GM06990 (cell line): ENCODE results near the gene LRRTM4.

Experiments used
- DNase-seq: peaks from one replicate; pipeline ENCODE4 v3.0.0-alpha.2; 2011; ENCODE audit not compliant: insufficient read length; ENCODE audit errors: extremely low read depth
- H3K27me3 ChIP-seq: replicated peaks from 2 replicates; pipeline ENCODE4 v1.6.0; 2011; ENCODE audit warnings: low read length; ENCODE audit not compliant: control insufficient read depth, insufficient read depth
- H3K36me3 ChIP-seq: 2 replicates; pipeline ENCODE4 v1.5.1; 2011; ENCODE audit warnings: low read length; ENCODE audit not compliant: control insufficient read depth, insufficient read depth
- H3K4me3 ChIP-seq: replicated peaks from 2 replicates; pipeline ENCODE4 v1.5.1; 2011; ENCODE audit warnings: low read depth, mild to moderate bottlenecking, control low read depth, low read length
- CTCF ChIP-seq: IDR thresholded peaks from 2 replicates; pipeline ENCODE4 v1.5.1; 2011; ENCODE audit warnings: low read length, control low read depth, mild to moderate bottlenecking, inconsistent platforms; ENCODE audit not compliant: insufficient read depth, poor library complexity, severe bottlenecking

Gene LRRTM4

GRCh38 chr2:76973610-76974009 lies 548.6 kb downstream of the LRRTM4 start:
- DNase-seq: no peak
- no peaks in the 10 kb centered on the region for H3K36me3 ChIP-seq
- H3K27me3 ChIP-seq: no peaks in the 10 kb centered on the region
- TF ChIP-seq CTCF: no peak
- H3K4me3 ChIP-seq: no peak overlapping the region

GRCh38 chr2:76965772-76966171 lies 556.4 kb downstream of the LRRTM4 start:
- no peak for TF ChIP-seq CTCF
- H3K36me3 ChIP-seq: no peaks in the 10 kb centered on the region
- H3K4me3 ChIP-seq: no peak overlapping the region
- no peak for DNase-seq
- no peaks in the 10 kb centered on the region for H3K27me3 ChIP-seq

- no peaks in the 10 kb centered on the region for H3K27me3 ChIP-seq
- DNase-seq: no peak
- TF ChIP-seq CTCF: no peak
- H3K36me3 ChIP-seq: no peaks in the 10 kb centered on the region
- H3K4me3 ChIP-seq: no peak overlapping the region
Measured at GRCh38 chr2:76958749-76959148, 563.4 kb downstream of the LRRTM4 start.

- no peaks in the 10 kb centered on the region for H3K27me3 ChIP-seq
- DNase-seq: no peak
- H3K4me3 ChIP-seq: no peak overlapping the region
- H3K36me3 ChIP-seq: no peaks in the 10 kb centered on the region
- TF ChIP-seq CTCF: peak; percentile 60
Measured at GRCh38 chr2:76953733-76954347, 568.3 kb downstream of the LRRTM4 start.

GRCh38 chr2:76946631-76947145 lies 575.5 kb downstream of the LRRTM4 start:
- Histone ChIP-seq H3K4me3 (no peak overlapping the region), H3K27me3 (no peaks in the 10 kb centered on the region), H3K36me3 (no peaks in the 10 kb centered on the region)
- no peak for DNase-seq
- no peak for TF ChIP-seq CTCF

GRCh38 chr2:76940559-76940958 lies 581.6 kb downstream of the LRRTM4 start:
- no peaks in the 10 kb centered on the region for H3K27me3 ChIP-seq
- no peak overlapping the region for H3K4me3 ChIP-seq
- no peaks in the 10 kb centered on the region for H3K36me3 ChIP-seq
- no peak for DNase-seq
- no peak for TF ChIP-seq CTCF
